ENCODE data around the gene CS.
"Not testable (repeated sequence)": the region's sequence is repeated elsewhere in the genome, so short reads cannot be mapped to it uniquely, and the experiment has no call there.

CS gene

DNA sequence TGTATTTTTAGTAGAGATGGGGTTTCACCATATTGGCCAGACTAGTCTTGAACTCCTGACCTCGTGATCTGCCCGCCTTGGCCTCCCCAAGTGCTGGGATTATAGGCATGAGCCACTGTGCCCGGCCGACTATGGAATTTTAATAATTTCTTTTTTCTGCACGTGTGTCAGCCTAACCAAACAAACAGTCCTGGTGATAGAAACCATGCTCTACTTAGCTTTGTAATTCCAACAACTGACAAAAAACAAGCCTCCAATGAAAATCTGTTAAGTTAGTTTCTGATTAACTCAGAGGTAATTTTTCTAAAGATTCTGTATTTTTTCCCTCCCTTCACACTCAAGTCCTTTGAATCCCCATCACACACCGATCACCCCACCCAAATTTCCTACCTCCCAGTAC is 18.1 kb downstream of the CS start:
- H3K4me3 ChIP-seq (ENCODE audit: low read length): no peak overlapping the region
- no peaks in the 10 kb centered on the region for H3K4me1 ChIP-seq (ENCODE audit: control insufficient read depth, insufficient read depth, low read length)
- 100% methylated on average over 1 of the region's 6 CpGs for WGBS (ENCODE audit: insufficient coverage, insufficient read length)

DNA sequence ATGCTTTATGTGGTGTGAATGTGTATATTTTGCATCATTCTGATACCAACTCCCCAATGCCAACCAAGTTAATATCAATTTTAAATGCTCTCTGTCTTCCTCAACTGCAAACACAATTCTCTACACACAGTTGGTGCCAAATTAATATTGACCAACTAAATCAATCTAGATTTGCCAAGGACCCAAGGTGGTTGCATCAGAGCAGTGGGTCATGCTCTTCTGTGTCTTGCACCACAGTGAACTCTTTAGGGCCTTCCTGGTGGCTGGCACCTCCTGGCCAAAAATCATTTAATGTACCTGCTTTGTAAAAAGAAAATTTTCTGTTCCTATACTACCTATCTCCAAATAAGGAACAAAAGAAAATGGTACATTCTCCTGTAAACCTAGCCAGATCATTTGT is 19.3 kb downstream of the CS start:
- Histone ChIP-seq H3K27me3 (ENCODE audit: control insufficient read depth, insufficient read depth, low read length) (no peaks in the 10 kb centered on the region), H3K36me3 (ENCODE audit: control insufficient read depth, insufficient read depth, low read length) (peaks cover 16% of the 10 kb centered on the region), H3K9me3 (ENCODE audit: control insufficient read depth, insufficient read depth, low read length) (no peaks in the 10 kb centered on the region), H3K4me1 (ENCODE audit: control insufficient read depth, insufficient read depth, low read length) (no peaks in the 10 kb centered on the region), H3K4me3 (ENCODE audit: low read length) (no peak overlapping the region), H3K27ac (ENCODE audit: low read length) (no peak overlapping the region)
- DNase-seq (ENCODE audit: low read depth, low spot score): no peak

More for the DNA sequence above, 18.1 kb downstream of the CS start:
- H3K9me3 ChIP-seq (ENCODE audit: control insufficient read depth, insufficient read depth, low read length): no peaks in the 10 kb centered on the region
- no peak for DNase-seq (ENCODE audit: low read depth, low spot score)
- H3K36me3 ChIP-seq (ENCODE audit: control insufficient read depth, insufficient read depth, low read length): peaks cover 14% of the 10 kb centered on the region; the same call in 1 of the 2 replicates
- no peak overlapping the region for H3K27ac ChIP-seq (ENCODE audit: low read length)
- H3K27me3 ChIP-seq (ENCODE audit: control insufficient read depth, insufficient read depth, low read length): no peaks in the 10 kb centered on the region

DNA sequence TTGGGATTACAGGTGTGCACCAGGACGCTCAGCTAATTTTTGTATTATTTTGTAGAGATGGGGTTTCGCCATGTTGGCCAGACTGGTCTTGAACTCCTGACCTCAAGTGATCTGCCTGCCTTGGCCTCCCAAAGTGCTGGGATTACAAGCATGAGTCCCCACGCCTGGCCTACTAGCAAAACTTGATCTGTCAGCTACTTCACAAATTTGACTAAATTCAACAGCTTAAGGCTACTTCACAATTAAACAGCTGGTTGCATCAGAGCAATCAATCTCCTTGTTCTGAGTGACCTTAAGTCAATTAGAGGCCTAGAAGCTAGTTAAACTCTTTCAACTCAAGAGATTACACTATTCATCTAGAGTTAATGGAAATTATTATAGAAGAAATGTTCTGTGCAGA is 21.2 kb downstream of the CS start:
- no CpG with 5 or more reads among the region's 3 CpGs for WGBS (ENCODE audit: insufficient coverage, insufficient read length)
- Histone ChIP-seq H3K9me3 (ENCODE audit: control insufficient read depth, insufficient read depth, low read length) (no peaks in the 10 kb centered on the region; the same call in 1 of the 2 replicates), H3K4me1 (ENCODE audit: control insufficient read depth, insufficient read depth, low read length) (no peaks in the 10 kb centered on the region), H3K36me3 (ENCODE audit: control insufficient read depth, insufficient read depth, low read length) (peaks cover 29% of the 10 kb centered on the region), H3K27me3 (ENCODE audit: control insufficient read depth, insufficient read depth, low read length) (no peaks in the 10 kb centered on the region), H3K27ac (ENCODE audit: low read length) (no peak overlapping the region), H3K4me3 (ENCODE audit: low read length) (no peak overlapping the region)
- DNase-seq (ENCODE audit: low read depth, low spot score): no peak

DNA sequence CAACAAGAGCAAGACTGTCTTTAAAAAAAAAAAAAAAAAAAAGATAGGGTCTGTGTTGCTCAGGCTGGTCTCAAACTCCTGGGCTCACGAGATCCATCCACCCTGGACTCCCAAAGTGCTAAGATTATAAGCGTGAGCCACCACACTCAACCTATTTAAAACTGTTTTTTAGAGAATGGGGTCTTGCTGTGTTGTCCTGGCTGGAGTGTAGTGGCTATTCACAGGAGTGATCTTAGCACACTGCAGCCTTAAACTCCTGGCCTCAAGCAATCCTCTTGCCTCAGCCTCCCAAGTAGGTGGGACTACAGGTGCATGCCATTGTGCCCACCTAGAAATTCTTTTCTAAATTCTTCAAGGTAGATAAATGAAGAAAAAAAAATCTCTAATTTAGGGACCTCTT is 25.8 kb downstream of the CS start:
- Histone ChIP-seq H3K27me3 (ENCODE audit: control insufficient read depth, insufficient read depth, low read length) (no peaks in the 10 kb centered on the region), H3K4me1 (ENCODE audit: control insufficient read depth, insufficient read depth, low read length) (no peaks in the 10 kb centered on the region), H3K27ac (ENCODE audit: low read length) (no peak overlapping the region), H3K9me3 (ENCODE audit: control insufficient read depth, insufficient read depth, low read length) (no peaks in the 10 kb centered on the region; the same call in 1 of the 2 replicates), H3K36me3 (ENCODE audit: control insufficient read depth, insufficient read depth, low read length) (peaks cover 20% of the 10 kb centered on the region), H3K4me3 (ENCODE audit: low read length) (no peak overlapping the region)
- WGBS (ENCODE audit: insufficient coverage, insufficient read length): no CpG with 5 or more reads among the region's 2 CpGs
- no peak for DNase-seq (ENCODE audit: low read depth, low spot score)

DNA sequence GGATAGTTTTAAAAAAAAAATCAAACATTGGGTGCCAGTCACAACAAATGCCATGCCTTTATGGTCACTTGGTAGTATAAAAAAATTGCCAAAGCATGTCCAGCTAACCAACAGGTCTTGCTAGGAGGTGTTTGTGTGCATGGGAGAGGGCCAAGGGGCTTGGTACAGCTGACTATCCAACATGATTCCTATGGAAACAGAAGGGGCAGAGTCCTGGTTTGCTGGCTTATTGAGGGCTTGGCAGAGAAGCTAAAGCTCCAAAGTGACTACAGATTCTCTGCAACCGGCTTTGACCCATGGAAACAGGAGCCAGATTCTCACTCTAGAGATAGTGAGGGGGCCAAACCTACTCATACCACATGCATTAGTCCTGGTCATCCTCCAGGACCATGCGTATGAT is 27.7 kb downstream of the CS start:
- H3K4me3 ChIP-seq (ENCODE audit: low read length); DNase-seq (ENCODE audit: low read depth, low spot score); H3K9me3 ChIP-seq (ENCODE audit: control insufficient read depth, insufficient read depth, low read length); H3K27ac ChIP-seq (ENCODE audit: low read length); H3K27me3 ChIP-seq (ENCODE audit: control insufficient read depth, insufficient read depth, low read length); H3K4me1 ChIP-seq (ENCODE audit: control insufficient read depth, insufficient read depth, low read length): not testable (repeated sequence)
- WGBS (ENCODE audit: insufficient coverage, insufficient read length): no CpG with 5 or more reads among the region's 2 CpGs
- H3K36me3 ChIP-seq (ENCODE audit: control insufficient read depth, insufficient read depth, low read length): peaks cover 22% of the 10 kb centered on the region

DNA sequence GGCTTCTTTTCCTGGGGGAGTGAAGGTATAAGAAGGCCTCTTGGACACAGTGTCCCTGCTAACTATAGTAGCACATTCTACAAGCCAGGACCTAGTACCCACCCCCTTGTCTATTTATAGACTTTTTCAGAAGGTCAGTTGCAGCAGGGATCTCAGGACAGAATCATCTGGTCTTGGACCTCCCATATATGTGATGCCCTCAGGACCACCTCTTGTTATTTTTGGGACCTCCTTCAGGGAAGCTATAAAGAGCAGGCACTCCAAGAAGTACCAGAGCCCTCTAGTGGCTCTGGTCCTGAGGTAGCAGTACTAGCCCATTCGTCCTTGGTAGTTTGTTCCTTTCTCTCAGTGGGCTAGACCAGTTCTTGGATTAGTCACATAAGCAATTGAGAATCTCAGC is 29.1 kb downstream of the CS start:
- no peak for DNase-seq (ENCODE audit: low read depth, low spot score)
- H3K36me3 ChIP-seq (ENCODE audit: control insufficient read depth, insufficient read depth, low read length): peaks cover 22% of the 10 kb centered on the region

DNA sequence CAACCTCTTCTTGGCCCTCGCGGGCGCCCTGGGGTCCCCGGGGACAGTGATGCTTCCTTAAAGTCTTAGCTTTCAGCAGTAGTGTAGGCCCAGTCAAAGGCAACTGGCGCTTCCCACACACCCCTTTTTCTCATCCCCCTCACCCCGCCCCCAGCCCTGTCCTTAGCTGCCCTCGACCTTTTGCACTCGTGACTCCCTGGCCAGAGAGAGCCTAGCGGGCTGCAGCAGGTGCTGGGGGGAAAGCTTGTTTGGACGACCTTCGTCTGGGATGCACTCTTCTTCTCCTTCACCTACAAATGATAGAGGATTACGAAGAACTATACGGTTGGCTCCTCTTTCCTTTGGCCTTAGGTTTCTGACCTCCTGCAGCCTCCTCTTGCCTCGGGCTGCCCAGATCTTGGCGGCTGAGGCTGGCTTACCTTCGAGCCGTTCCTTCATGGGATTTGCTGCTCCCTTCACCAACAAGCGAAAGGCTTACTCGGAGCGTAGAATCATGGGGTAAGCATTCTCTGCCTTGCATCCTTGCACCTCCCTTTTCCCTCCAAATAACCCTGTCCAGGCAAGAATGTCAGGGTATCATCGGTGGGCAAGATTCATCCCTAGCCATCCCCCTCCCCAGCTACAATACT is 32.6 kb downstream of the CS start:
- no CpG with 5 or more reads among the region's 21 CpGs for whole genome bisulfite sequencing (ENCODE audit: insufficient coverage, insufficient read length)
- Histone ChIP-seq H3K9me3 (ENCODE audit: control insufficient read depth, insufficient read depth, low read length) (no peaks in the 10 kb centered on the region), H3K27ac (ENCODE audit: low read length) (no peak overlapping the region), H3K4me1 (ENCODE audit: control insufficient read depth, insufficient read depth, low read length) (no peaks in the 10 kb centered on the region), H3K4me3 (ENCODE audit: low read length) (peak overlapping the region; percentile 46; the same call in 1 of the 2 replicates), H3K36me3 (ENCODE audit: control insufficient read depth, insufficient read depth, low read length) (peaks cover 2% of the 10 kb centered on the region; the same call in 1 of the 2 replicates), H3K27me3 (ENCODE audit: control insufficient read depth, insufficient read depth, low read length) (no peaks in the 10 kb centered on the region)
- no peak for DNase-seq (ENCODE audit: low read depth, low spot score)

More for the DNA sequence above, 29.1 kb downstream of the CS start:
- no CpG with 5 or more reads among the region's 1 CpG for WGBS (ENCODE audit: insufficient coverage, insufficient read length)
- no peaks in the 10 kb centered on the region; the same call in 1 of the 2 replicates for H3K9me3 ChIP-seq (ENCODE audit: control insufficient read depth, insufficient read depth, low read length)
- H3K4me3 ChIP-seq (ENCODE audit: low read length): no peak overlapping the region
- H3K27me3 ChIP-seq (ENCODE audit: control insufficient read depth, insufficient read depth, low read length): no peaks in the 10 kb centered on the region
- H3K4me1 ChIP-seq (ENCODE audit: control insufficient read depth, insufficient read depth, low read length): no peaks in the 10 kb centered on the region
- H3K27ac ChIP-seq (ENCODE audit: low read length): no peak overlapping the region

DNA sequence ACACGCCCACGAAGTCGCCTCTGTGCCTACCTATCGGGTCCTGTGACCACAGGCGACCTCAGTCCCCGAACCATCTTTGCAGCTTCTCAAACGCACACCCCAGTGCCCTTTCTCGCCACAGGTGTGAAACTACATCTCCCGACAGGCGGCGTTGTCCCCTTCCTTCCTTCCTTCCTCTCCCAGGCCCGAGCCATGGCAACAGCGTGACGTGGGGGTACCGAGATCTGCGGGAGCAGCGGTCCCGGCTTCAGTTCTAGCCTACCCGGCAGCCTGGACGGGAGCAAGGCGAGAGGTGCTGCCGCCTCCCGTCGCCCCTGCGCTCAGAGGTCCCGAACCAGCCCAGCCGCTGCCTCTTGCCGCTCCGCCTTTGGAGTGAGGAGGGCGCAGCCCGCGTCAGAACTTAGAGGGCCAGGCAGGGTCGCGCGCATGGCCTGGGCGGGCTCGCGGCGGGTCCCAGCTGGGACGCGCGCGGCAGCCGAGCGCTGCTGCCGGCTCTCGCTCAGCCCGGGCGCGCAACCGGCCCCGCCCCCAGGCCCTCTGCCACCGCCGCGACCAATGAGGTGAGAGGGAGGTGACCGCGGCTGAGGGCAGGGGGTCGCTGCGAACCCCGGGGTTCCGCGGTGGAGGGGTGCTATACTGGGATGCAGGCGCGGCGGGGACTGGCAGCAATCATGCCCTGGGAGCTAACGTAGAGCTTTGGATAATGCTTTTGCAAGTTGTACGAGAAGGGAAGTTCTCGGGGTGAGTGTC is 33.3 kb downstream of the CS start, which contains the start of gene COQ10A:
Gene COQ10A, plus strand, starts transcription at position 250 of the 750 bp plus-strand sequence. Its CDS starts 177 bp downstream, at position 427.
- Histone ChIP-seq H3K36me3 (ENCODE audit: control insufficient read depth, insufficient read depth, low read length) (peaks cover 2% of the 10 kb centered on the region; the same call in 1 of the 2 replicates), H3K9me3 (ENCODE audit: control insufficient read depth, insufficient read depth, low read length) (no peaks in the 10 kb centered on the region), H3K4me1 (ENCODE audit: control insufficient read depth, insufficient read depth, low read length) (no peaks in the 10 kb centered on the region), H3K27ac (ENCODE audit: low read length) (no peak within 1 kb of the TSS), H3K27me3 (ENCODE audit: control insufficient read depth, insufficient read depth, low read length) (no peaks in the 10 kb centered on the region), H3K4me3 (ENCODE audit: low read length) (peak within 1 kb of the TSS; percentile 46; the same call in 1 of the 2 replicates)
- no CpG with 5 or more reads among the region's 68 CpGs for WGBS (ENCODE audit: insufficient coverage, insufficient read length)
- peak; percentile 87 for DNase-seq (ENCODE audit: low read depth, low spot score)

DNA sequence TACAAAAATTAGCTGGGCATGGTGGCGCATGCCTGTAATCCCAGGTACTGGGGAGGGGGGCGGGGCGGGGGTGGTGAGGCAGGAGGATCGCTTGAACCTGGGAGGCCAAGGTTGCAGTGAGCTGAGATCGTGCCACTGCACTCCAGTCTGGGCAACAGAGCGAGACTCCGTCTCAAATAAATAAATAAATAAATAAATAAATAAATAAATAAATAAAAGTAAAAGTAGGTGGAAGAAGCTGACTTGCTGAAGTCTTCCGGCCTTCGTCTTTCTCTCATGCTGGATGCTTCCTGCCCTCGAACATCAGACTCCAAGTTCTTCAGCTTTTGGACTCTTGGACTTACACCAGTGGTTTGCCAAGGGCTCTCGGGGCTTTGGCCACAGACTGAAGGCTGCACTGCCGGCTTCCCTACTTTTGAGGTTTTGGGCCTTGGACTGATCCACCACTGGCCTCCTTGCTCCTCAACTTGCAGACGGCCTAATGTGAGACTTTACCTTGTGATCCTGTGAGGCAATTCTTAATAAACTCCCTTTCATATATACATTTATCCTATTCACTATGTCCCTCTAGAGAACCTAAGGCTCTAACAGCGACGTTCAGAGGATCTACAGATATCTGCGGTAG is 34.0 kb downstream of the CS start:
- not testable (repeated sequence) for DNase-seq (ENCODE audit: low read depth, low spot score); H3K36me3 ChIP-seq (ENCODE audit: control insufficient read depth, insufficient read depth, low read length); H3K9me3 ChIP-seq (ENCODE audit: control insufficient read depth, insufficient read depth, low read length); H3K27me3 ChIP-seq (ENCODE audit: control insufficient read depth, insufficient read depth, low read length); H3K27ac ChIP-seq (ENCODE audit: low read length); H3K4me1 ChIP-seq (ENCODE audit: control insufficient read depth, insufficient read depth, low read length)
- no CpG with 5 or more reads among the region's 16 CpGs for WGBS (ENCODE audit: insufficient coverage, insufficient read length)
- peak overlapping the region; percentile 46; the same call in 1 of the 2 replicates for H3K4me3 ChIP-seq (ENCODE audit: low read length)

DNA sequence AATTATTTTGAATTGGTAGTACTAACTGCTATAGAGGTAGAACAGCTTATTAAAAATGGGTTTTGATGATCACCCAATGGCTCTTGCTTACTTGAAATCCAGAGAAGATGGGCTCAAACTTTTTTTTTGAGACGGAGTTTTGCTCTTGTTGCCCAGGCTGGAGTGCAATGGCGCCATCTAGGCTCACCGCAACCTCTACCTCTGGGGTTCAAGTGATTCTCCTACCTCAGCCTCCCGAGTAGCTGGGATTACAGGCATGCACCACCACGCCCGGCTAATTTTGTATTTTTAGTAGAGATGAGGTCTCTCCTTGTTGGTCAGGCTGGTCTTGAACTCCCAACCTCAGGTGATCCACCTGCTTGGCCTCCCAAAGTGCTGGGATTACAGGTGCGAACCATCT is 37.2 kb downstream of the CS start:
- not testable (repeated sequence) for H3K4me3 ChIP-seq (ENCODE audit: low read length); H3K27ac ChIP-seq (ENCODE audit: low read length); DNase-seq (ENCODE audit: low read depth, low spot score); H3K9me3 ChIP-seq (ENCODE audit: control insufficient read depth, insufficient read depth, low read length); H3K4me1 ChIP-seq (ENCODE audit: control insufficient read depth, insufficient read depth, low read length); H3K27me3 ChIP-seq (ENCODE audit: control insufficient read depth, insufficient read depth, low read length); H3K36me3 ChIP-seq (ENCODE audit: control insufficient read depth, insufficient read depth, low read length)
- no CpG with 5 or more reads among the region's 7 CpGs for WGBS (ENCODE audit: insufficient coverage, insufficient read length)
